ENCODE results near the gene ZC3H8.

GRCh38 chr2:112220831-112221230 is 34.0 kb downstream of the ZC3H8 start:
- TF ChIP-seq CTCF (IDR thresholded peaks at IDR 0.05; ENCODE audit: borderline replicate concordance, extremely low read depth, low read length, poor library complexity, severe bottlenecking) (no peak), EZH2 (IDR thresholded peaks at IDR 0.05; ENCODE audit: borderline replicate concordance, low read depth, low read length, severe bottlenecking) (no peak)
